ENCODE results near the gene MAPRE3.

MAPRE3 gene

GRCh38 chr2:26950246-26950645 is 20.2 kb upstream of the MAPRE3 start:
- DNase-seq (ENCODE audit: low read depth): no peak

- no peak for DNase-seq (ENCODE audit: low read depth)
Observed at GRCh38 chr2:26951236-26951635, 19.2 kb upstream of the MAPRE3 start.

GRCh38 chr2:26952374-26952773 is 18.1 kb upstream of the MAPRE3 start:
- DNase-seq (ENCODE audit: low read depth): no peak

GRCh38 chr2:26954135-26954534 is 16.3 kb upstream of the MAPRE3 start:
- DNase-seq (ENCODE audit: low read depth): no peak

- DNase-seq (ENCODE audit: low read depth): no peak
Observed at GRCh38 chr2:26957041-26957440, 13.4 kb upstream of the MAPRE3 start.

GRCh38 chr2:26957534-26957933 is 12.9 kb upstream of the MAPRE3 start:
- no peak for DNase-seq (ENCODE audit: low read depth)

GRCh38 chr2:26959331-26959730 is 11.1 kb upstream of the MAPRE3 start:
- DNase-seq (ENCODE audit: low read depth): no peak

GRCh38 chr2:26964446-26965130 is 5.8 kb upstream of the MAPRE3 start:
- DNase-seq (ENCODE audit: low read depth): no peak

- no peak for DNase-seq (ENCODE audit: low read depth)
Observed at GRCh38 chr2:26968001-26968400, 2.4 kb upstream of the MAPRE3 start.

- DNase-seq (ENCODE audit: low read depth): no peak
Observed at GRCh38 chr2:26969077-26969844, 1.2 kb upstream of the MAPRE3 start.

GRCh38 chr2:26970928-26971627 is 641 bp downstream of the MAPRE3 start:
- no peak for DNase-seq (ENCODE audit: low read depth)

GRCh38 chr2:26971911-26972786 is 1.7 kb downstream of the MAPRE3 start:
- no peak for DNase-seq (ENCODE audit: low read depth)

GRCh38 chr2:26974352-26974751 is 3.9 kb downstream of the MAPRE3 start:
- DNase-seq (ENCODE audit: low read depth): no peak

- no peak for DNase-seq (ENCODE audit: low read depth)
Observed at GRCh38 chr2:26975102-26975501, 4.7 kb downstream of the MAPRE3 start.

GRCh38 chr2:26975656-26976055 is 5.2 kb downstream of the MAPRE3 start:
- no peak for DNase-seq (ENCODE audit: low read depth)

- no peak for DNase-seq (ENCODE audit: low read depth)
Observed at GRCh38 chr2:26976237-26976636, 5.8 kb downstream of the MAPRE3 start.

- DNase-seq (ENCODE audit: low read depth): no peak
Observed at GRCh38 chr2:26977012-26977411, 6.6 kb downstream of the MAPRE3 start.

GRCh38 chr2:26978061-26978596 is 7.7 kb downstream of the MAPRE3 start:
- no peak for DNase-seq (ENCODE audit: low read depth)

GRCh38 chr2:26979741-26980140 is 9.3 kb downstream of the MAPRE3 start:
- DNase-seq (ENCODE audit: low read depth): no peak

GRCh38 chr2:26980971-26981370 is 10.5 kb downstream of the MAPRE3 start:
- DNase-seq (ENCODE audit: low read depth): no peak

- DNase-seq (ENCODE audit: low read depth): no peak
Observed at GRCh38 chr2:26982102-26982742, 11.8 kb downstream of the MAPRE3 start.

All from stimulated activated CD8-positive, alpha-beta memory T cell treated with anti-CD3 and anti-CD28 coated beads, Interleukin-12 subunit alpha, Interleukin-12 subunit beta, amount 100 ng/mL, for 4 hours (primary cell).